IPS-18c (cell line): Measurements from ENCODE around the gene DEPDC7.
"Not testable (repeated sequence)": the region's sequence is repeated elsewhere in the genome, so short reads cannot be mapped to it uniquely, and the experiment has no call there.

Experiments used
- H3K4me3 ChIP-seq: 2 replicates; pipeline ENCODE4 v1.7.0; 2013; ENCODE audit warnings: low read depth, mild to moderate bottlenecking, low read length, moderate library complexity; ENCODE audit not compliant: insufficient read depth
- H3K9me3 ChIP-seq: one replicate; pipeline ENCODE4 v1.6.1; 2013; ENCODE audit warnings: mild to moderate bottlenecking, low read length, moderate library complexity; ENCODE audit not compliant: control insufficient read depth, insufficient read depth

DEPDC7 gene

DNA sequence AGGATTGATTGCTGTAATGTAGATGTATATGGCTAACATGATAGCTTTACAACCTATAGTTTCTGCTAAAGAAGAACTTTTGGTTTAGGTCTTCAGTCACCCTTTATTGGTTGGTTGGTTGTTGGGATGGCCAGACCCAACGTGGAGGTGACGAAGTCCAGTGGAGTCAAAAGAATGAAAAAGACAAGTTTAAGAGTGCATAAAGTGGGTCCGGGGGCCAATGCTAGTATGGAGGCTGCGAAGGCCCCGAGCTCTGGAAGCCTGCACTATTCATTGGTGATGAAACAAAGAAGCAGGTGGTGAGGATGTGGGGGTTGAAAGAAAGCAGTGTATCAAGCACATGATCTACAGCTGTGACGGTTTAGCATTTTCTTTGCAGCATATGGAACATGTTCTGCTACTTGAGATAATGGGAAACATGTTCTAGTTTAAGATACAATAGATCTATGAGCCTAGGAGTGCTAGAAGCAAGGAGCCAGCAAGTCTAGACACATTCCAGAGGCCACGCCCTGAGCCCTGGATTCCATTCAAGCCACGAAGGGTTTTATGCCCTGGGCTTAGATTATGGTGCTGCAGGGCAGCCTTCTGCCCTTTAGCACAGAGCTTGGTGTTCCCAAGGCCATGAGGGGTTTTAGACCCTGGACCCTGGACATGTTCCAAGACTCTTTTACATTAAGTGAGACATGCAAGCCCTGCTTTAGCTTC is 30.0 kb downstream of the DEPDC7 start:
- H3K4me3 ChIP-seq = no peak overlapping the region
- H3K9me3 ChIP-seq = peaks cover 2% of the 10 kb centered on the region

- H3K4me3 ChIP-seq, H3K9me3 ChIP-seq: not testable (repeated sequence)
These were observed 33.0 kb downstream of the DEPDC7 start for GRCh38 chr11:33048701-33049100.

- H3K4me3 ChIP-seq, H3K9me3 ChIP-seq: not testable (repeated sequence)
These were observed 34.1 kb downstream of the DEPDC7 start for GRCh38 chr11:33049565-33050408.

DNA sequence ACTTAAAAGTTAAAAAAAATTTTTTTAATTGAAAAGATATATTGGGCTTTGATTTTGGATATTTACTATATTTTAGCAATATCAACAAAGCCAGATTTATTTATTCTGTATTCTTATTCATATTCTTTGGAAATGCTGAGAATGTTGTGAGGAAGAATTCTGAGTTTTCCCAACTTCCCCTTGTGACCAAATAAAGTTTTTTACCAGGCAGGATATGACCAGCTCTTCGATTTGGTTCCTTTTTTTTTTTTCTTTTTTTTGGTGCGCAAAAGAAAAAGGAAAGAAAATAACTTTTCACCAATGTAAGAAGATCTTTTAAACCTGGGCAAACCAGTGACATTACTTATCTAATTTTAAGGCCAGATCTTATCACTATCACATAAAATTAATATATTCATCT is 36.6 kb downstream of the DEPDC7 start:
- Histone ChIP-seq H3K4me3 (no peak overlapping the region), H3K9me3 (peaks cover 2% of the 10 kb centered on the region)

- no peak overlapping the region for H3K4me3 ChIP-seq
- H3K9me3 ChIP-seq = peaks cover 2% of the 10 kb centered on the region
These were observed 39.7 kb downstream of the DEPDC7 start for GRCh38 chr11:33055375-33055774.

GRCh38 chr11:33057284-33057683 is 41.6 kb downstream of the DEPDC7 start:
- Histone ChIP-seq H3K9me3 (peaks cover 2% of the 10 kb centered on the region), H3K4me3 (no peak overlapping the region)

- Histone ChIP-seq H3K4me3 (no peak overlapping the region), H3K9me3 (no peaks in the 10 kb centered on the region)
These were observed 43.8 kb downstream of the DEPDC7 start for GRCh38 chr11:33059331-33060007.

GRCh38 chr11:33060271-33060670 is 44.6 kb downstream of the DEPDC7 start:
- Histone ChIP-seq H3K9me3 (no peaks in the 10 kb centered on the region), H3K4me3 (no peak overlapping the region)

- Histone ChIP-seq H3K4me3 (no peak overlapping the region), H3K9me3 (no peaks in the 10 kb centered on the region)
These were observed 46.5 kb downstream of the DEPDC7 start for GRCh38 chr11:33062137-33062536.

DNA sequence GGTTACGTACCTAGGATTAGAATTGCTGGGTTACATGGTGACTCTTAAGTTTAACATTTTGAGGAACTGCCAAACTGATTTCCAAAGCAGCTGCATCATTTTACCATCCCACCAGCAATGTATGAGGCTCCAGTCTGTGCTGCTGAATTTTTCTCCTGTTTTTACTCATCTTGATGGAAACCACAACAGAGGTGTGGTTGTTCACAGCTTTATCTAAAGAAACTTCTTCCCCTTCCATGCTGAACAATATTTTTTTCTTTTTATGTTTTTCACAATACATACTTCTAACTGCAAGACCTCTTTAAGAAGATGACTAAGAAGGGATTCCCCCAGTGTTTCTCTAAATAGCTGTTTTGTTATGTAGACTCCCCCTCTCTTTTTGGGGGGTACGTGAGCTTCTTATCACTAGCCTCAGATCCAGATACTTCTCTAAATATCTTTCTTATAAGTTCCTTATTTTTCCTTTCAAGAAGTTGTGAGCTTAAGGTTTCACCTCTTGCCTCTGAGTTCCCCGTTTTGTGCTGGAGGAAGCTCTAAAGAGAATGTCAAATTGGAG is 47.7 kb downstream of the DEPDC7 start:
- H3K4me3 ChIP-seq = no peak overlapping the region
- no peaks in the 10 kb centered on the region for H3K9me3 ChIP-seq

- Histone ChIP-seq H3K9me3 (no peaks in the 10 kb centered on the region), H3K4me3 (no peak overlapping the region)
These were observed 48.6 kb downstream of the DEPDC7 start for GRCh38 chr11:33064033-33064825.

- Histone ChIP-seq H3K4me3 (no peak overlapping the region), H3K9me3 (no peaks in the 10 kb centered on the region)
These were observed 49.2 kb downstream of the DEPDC7 start for GRCh38 chr11:33064866-33065265.

- Histone ChIP-seq H3K9me3 (no peaks in the 10 kb centered on the region), H3K4me3 (no peak overlapping the region)
These were observed 49.9 kb downstream of the DEPDC7 start for GRCh38 chr11:33065445-33066178.

- Histone ChIP-seq H3K4me3 (no peak overlapping the region), H3K9me3 (no peaks in the 10 kb centered on the region)
These were observed 51.6 kb downstream of the DEPDC7 start for GRCh38 chr11:33067294-33067693.

DNA sequence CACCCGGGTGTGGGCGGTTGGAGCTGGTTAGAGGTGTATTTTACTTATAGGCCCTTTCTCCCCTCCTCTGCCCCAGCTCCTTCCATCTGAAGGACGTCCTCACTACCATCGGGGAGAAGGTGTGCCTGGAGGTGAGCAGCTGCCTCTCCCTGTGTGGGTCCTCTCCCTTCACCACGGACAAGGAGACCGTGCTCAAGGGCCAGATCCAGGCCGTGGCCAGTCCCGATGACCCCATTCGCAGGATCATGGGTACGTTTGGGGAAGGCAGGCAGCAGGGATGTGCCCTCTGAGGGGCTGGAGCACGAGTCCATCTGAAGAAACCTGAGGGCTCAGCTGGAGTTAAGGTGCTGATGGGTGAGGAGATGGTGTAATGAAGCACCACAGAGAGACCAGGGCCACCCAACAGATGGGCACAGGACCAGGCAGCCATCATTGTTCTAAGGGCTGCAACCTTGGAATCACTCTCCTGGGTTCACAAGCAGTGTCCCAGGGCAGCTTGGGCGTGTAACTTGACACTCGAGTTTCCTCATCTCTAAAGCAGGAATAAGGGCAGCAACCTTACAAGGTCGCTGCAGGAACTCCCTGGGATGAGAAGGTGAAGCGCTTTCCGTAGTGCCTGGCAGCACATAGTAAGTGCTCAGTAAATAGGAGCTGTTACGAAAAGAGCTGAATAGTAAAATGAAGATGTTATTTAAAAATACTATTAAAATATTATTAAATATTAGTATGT is 53.1 kb downstream of the DEPDC7 start:
- Histone ChIP-seq H3K4me3 (no peak overlapping the region), H3K9me3 (no peaks in the 10 kb centered on the region)

DNA sequence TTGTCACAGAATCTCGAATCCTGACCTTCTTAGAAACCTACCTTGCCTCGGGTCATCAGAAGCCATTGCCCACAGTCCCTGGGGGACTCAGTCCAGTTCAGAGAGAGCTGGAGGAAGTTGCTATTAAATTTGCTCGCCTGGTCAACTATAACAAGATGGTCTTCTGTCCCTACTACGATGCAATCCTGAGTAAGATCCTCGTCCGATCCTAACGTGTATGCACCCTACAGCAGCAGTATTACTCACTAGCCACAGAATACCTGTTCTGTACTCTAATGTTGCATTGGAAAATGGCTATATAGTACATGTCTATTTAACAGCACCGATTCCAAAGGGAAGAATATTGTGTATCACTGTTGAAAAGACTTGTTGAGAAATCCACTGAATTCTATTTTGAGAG is 56.8 kb downstream of the DEPDC7 start:
- no peak overlapping the region for H3K4me3 ChIP-seq
- no peaks in the 10 kb centered on the region for H3K9me3 ChIP-seq
